ENCODE data around the gene GRID2.
"Not testable (repeated sequence)": the region's sequence is repeated elsewhere in the genome, so short reads cannot be mapped to it uniquely, and the experiment has no call there.

GRID2 gene

DNA sequence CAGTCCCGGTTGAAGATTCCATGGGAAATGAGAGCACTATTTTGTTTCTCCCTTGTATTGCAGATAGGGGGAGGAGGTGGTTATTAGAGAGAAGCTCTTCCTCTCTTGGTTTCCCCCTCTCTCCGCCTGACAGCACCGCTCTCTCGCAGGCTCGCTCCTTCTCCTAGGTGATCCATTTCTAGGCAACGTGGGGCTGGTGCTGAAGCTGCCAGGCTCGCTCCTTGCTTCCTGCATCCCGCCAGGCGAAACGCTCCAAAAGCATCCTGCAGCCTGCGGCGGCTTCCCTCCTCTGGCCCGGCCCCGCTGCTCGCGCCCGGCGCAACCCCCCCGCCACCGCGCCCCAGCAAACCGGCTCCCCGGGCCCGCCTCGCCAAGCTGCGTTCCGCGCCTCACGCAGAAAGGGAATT, at the start of gene GRID2:
Gene GRID2 (plus strand): TSS at position 346 of the 407 bp plus-strand sequence.
- DNase-seq: no peak

DNA sequence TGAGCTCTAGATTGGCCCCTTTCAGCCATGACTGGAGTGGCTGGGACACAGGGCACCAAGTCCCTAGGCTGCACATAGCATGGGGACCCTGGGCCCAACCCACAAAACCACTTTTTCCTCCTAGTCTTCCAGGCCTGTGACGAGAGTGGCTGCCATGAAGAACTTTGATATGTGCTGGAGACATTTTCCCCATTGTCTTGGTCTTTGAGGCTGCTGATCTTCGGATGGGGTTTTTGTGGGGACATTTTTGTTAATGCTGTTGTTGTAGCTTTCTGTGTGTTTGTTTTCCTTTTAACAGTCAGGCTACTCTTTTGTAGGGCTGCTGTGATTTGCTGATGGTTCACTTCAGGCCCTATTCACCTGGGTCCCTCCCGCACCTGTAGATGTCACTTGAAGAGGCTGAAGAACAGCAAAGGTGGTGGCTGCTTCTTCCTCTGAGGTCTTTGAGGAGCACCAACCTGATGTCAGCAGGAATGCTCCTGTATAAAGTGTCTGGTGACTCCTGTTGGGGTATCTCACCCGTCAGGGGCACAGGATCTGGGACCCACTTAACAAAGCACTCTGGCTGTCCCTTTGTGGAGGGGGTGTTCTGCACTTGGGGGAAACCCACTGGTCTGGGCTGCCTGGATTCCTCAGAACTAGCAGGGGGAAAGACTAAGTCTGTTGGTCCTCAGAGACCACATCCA, 49.6 kb upstream of the GRID2 start:
- no peak for DNase-seq

DNA sequence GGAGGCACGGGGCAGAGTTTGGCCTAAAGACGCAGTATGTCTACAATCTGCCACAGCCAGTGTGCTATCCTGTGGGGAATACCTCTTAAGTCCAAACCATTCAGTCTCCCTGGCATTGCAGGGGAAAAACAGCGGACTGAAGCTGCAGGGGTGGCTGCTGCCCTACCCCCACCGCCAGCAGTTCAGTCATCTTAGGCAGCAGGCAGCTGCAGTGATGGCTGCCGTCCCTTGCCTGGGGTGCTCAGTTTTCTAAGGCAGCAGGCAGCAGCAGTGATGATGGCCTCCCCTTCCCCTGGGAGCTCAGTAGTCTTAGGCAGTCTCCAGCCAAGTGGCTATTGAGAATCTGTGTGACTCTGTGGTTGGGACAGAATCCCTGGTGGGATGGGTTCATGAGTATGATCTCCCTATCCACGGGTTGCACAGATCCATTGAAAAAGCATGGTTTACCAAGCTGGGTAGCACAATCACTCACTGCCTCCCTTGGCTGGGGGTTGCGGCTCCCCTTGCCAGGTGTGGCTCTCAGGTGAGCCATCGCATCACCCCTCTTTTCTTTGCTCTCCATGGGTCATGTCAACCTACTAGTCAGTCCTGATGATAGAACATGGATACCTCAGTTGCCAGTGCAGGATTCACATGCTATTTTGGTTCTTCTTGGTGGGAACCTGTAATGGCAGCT, 48.9 kb upstream of the GRID2 start:
- no peak for DNase-seq

DNA sequence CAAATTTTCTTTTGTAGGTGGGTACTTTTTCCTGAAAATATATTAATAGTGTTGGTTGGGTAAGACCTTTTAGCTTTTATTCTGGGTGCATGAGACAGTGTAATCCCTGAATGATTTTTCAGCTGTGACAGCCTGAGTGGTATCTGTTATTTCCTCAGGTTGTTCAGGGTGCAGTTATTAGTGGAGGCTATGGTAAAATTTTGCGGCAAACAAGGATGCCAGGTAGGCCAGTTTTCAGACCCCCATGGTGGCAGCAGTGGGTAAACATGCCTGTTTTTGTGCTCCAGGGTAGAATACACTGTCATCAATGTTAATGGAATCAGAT, 47.9 kb upstream of the GRID2 start:
- DNase-seq: no peak

DNA sequence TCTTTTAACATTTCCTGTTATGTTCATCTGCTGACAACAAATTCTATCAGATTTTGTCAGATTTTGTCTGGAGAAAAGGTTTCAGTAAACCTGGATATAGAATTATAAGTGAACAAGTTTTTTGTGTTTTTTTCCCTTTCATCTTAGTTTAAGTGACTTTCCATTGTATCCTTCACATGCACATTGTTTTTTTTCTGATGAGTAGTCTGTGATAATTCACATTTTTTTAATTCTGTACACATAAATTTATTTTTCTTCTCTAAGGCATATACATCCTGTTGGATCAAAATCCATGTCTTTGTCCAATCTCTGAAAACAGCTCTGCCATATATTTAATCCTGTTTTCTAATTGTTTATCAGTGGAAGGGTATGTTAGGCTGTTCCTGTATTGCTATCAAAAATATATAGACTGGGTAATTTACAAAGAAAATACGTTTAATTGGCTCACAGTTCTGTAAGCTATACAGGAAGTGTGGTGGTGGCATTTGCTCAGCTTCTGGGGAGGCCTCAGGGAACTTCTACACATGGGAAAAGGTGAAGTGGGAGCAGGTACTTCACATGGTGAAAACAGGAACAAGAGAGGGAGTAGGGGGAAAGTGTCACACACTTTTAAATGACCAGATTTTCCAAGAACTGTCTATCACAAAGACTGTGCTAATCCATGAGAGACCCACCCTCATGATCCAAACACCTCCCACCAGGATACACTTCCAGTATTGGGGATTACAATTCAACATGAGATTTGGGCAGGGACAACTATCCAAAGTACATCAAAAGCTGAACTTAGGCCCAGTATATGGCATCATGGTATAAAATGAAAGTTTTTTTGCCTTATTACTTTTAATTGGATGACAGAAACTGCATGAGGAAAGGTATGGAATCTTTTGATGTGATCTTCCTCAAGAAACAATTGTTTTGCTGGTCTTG, 45.6 kb upstream of the GRID2 start:
- DNase-seq: no peak

DNA sequence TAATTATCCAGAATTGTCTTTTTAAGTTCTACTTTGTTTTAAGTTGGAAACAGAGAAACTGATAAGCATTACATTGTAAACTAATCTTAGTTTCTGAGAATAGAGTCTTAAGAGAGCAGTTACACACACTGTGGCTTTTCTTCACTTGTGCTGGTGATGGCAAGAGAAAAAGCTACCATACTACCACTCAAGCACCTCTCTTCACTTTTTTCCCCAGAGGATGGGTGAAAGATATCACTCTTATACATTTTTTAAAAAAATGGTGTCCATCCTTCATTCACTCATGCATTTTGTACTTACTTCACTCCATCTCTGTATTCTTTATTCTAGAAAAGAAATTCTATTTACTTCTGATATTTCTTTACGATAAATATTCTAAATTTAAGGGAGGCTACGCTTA, 42.5 kb upstream of the GRID2 start:
- DNase-seq: no peak

DNA sequence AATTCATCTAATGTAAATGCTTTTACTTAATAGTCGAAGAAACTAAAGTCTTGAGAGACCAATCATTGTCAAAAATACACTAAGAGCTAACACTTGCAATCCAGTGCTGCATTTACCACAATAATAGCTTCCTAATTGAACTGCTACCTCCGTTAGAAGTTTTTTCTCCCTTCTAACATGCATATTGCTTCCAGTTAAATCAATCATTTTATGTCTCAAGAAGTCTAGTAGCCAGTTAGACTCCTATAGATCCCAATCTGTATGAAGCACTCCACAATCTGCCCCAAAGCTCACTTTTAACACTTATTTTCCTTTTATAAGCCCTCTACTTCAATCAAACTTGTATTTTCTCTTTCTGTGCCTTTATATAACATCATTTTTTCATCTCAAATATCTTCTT, 41.4 kb upstream of the GRID2 start:
- DNase-seq: no peak

DNA sequence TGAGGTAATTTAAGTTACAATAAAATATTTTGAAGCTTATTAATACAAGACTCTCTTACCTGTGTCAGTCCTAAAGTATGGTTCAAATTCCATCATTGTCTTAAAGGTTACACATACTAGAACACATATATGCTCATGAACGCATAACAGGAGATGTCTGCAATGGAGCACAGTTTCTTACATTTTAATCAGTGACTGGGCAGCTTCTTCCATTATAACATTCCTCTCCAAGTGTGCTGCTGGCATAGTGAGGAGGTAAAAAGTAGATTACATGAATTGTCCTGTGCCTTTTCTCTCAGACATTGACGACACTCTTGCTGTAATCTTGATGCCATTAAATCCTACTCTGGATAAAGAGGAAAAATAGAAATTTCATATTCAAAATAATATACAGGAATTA, 40.8 kb upstream of the GRID2 start:
- no peak for DNase-seq

DNA sequence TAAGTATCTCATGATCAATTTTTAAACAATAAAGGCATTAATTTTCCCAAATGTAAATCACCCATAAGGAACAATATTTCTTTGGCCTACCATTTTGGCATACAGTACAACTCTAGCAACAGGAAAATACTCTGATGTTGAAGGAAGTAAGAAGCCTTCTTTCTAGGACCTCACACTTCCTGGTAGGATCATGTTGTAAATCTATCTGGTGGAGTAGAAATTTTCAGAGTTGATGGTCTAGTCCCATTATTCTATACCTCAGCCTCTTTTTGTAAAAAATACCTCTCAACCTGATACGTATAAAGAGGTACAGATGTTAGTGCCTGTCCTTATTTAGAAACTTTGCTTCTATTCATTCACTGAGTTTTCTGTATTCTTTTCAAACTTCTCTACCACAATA, 40.2 kb upstream of the GRID2 start:
- DNase-seq: no peak

DNA sequence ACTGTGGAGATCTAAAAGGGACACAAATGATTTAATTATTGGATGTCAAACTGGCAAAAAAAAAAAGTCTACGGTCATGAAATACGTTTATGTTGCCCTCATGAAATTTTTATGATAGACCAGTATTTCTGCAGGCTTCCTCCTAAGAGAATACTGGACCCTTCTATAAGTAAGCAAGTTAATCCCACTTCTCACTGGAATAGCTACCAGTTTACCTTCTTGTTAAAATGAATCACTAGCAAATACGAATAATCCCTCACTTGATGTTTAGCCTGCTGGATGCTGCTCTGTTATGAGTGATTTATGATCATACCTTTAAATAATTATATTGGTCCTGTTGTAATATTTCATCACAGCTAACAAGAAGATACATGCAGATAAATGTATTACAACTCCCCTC, 39.6 kb upstream of the GRID2 start:
- no peak for DNase-seq

DNA sequence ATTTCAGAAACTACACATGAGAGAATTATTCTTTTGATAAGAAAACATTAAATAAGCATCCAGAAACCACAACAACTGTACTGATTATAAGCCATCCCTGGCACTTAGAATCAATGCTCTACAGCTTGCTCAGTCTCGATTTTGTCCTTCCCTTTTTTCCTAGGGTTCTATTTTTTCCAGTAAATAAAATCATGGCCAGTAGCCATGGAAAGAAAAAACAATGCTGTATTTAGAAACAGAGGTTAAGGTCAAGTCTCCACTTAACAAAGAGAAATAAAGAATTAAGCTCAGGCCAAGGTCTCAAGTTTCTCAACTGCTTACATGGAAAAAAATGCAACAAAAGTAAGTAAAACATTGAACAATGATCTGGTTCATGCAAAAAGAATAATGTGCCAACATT, 38.7 kb upstream of the GRID2 start:
- no peak for DNase-seq

DNA sequence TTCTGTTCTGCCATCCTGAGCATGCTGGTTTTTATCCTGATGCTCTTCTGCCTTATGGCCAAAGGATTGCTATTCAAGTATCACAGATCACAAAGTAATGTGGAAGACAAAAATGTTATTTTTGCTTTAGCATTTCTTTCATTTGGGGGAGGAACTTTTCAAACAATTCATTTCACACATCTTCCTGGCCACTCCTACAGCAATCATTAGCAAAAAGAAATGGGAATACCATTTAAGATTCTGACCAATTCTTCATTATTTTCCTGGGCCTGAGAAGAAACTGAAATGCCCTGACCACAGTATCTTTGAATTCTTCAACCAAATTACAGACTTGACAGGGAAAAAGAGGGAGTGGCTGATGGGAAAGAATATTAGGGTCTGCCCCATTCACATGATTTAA, 38.0 kb upstream of the GRID2 start:
- DNase-seq: no peak

DNA sequence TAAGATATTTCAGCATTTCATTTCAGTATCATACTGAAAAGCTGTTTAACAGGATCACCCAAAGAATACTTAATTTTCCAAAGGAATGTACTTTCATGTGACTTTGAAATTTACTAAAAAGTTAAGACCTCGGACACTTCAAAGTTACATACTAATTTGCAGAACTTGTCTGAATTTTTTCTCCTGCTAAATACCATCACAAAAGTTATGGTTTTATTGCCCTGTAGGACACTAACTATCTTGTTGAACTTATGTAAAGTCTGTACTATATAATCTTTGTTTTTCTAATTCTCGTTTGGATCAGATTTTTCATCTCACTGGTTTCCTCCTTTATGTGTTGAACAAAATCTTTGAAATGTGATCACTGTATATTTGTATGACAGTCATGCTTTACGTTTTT, 37.2 kb upstream of the GRID2 start:
- DNase-seq: no peak

DNA sequence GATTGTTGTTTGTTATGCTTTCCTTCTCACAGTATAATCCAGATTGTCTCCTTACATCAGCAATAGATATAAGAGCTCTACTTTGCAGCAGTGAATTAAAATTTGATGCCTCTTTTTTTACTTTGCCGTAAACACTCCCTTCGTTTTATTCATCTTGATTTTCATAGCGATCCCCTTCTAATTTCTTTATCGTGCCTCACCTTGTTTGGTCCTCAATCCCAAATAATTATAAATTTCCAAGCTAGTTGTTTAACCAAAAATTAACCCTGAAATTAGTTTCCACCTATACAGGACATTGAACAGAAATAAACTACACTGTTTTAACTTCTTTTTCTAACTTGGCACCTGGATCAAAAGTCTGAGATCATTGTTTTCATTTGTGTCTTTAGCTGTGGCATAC, 35.1 kb upstream of the GRID2 start:
- DNase-seq: no peak

DNA sequence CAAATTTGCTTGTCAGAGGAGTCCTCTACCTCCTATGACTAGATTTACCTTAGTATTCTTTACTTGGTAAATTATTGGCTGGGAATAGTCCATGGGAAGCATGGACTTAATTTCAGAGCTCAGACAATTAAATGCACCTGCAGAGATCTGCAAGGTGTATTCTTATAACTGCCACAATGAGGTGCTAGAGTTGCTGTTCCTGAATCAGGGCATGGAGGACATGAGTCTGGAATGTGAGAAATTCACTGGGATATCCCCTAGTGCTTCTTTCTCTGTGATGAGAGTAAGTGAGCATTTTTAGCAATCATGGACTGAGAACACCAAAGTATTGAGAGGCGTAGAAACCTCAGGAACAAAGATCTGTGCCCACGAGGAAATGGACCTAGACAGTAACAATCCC, 32.9 kb upstream of the GRID2 start:
- no peak for DNase-seq

DNA sequence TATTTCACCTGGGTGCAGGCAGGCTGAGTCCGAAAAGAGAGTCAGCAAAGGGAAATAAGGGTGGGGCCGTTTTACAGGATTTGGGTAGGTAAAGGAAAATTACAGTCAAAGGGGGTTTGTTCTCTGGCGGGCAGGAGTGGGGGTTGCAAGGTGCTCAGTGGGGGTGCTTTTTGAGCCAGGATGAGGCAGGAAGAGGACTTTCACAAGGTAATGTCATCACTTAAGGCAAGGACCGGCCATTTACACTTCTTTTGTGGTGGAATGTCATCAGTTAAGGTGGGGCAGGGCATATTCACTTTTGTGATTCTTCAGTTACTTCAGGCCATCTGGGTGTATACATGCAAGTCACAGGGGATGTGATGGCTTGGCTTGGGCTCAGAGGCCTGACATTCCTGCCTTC, 32.2 kb upstream of the GRID2 start:
- not testable (repeated sequence) for DNase-seq

DNA sequence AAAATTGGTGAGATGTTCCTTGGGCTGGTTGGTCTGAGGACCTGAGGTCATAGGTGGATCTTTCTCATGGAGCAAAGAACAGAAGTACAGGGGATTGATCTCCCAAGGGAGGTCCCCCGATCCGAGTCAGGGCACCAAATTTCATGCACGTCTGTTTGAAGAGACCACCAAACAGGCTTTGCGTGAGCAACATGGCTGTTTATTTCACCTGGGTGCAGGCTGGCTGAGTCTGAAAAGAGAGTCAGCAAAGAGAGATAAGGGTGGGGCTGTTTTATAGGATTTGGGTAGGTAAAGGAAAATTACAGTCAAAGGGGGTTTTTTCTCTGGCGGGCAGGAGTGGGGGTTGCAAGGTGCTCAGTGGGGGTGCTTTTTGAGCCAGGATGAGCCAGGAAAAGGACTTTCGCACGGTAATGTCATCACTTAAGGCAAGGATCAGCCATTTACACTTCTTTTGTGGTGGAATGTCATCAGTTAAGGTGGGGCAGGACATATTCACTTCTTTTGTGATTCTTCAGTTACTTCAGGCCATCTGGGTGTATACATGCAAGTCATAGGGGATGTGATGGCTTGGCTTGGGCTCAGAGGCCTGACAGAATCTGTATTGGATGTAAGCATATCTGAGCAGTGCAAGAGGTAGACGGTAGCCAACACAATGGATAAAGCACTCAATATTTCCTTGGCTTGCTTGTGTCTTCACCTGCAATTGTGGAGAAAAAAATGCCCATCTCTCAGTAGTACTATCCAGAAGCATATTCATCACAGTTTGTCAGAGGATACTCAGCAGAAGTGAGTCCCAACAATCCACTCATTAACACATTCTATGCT, 26.5 kb upstream of the GRID2 start:
- not testable (repeated sequence) for DNase-seq

DNA sequence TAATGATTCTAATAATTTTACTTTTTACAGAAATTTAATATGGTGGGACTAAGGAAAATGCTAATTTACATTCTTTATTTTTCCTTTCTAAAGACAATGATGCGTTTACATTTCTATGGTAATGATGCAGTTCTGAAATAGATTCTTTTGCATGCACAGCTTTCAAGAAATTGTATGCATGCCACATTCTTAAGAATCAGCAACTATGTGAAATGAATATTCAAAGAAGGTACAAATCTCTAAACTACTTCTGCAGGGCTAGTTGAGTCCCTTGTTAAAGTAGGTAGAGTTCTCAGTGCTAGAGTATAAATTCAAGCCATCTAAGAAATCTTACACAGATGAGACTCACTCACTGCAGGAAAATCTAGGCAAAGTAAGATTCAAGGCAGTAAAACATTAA, 24.5 kb upstream of the GRID2 start:
- DNase-seq: no peak

DNA sequence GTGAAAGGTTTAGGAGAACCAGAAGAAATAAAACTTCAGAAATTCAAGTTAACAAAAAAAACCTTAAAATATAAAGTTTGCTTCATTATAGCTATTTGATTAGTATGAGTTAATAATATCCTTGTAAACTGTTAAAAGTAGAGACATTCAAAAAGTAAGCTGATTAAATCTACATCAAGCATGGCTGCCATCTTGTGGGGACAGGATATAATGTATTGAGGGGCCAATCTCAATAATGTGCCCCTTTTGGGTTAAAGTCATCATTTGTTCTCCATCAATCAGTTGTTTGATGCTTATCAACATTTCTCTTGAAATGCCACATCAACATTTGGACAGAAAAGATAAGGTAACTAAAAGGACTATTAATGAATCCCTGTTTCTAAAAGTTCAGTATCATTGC, 4.6 kb upstream of the GRID2 start:
- no peak for DNase-seq

DNA sequence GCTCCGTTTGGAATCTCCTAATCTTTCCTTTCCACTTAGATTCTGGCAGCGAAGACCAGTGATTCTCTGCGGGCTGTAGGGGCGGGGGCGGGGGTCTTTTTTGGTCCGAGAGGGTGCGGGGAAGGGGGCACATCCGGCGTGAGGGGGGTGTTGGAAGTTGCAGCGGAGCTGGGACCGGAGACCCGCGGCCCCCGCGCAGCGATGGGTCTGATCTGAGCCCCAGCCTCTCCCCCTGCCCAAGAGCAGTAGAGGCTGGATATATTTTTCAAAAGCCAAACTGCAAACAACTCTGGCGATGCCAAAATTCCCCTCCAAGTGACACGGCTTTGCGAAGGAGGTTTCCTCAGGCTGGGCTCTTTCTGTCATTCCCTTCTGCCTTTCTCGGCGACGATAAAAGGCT, 355 bp downstream of the GRID2 start:
- no peak for DNase-seq

DNA sequence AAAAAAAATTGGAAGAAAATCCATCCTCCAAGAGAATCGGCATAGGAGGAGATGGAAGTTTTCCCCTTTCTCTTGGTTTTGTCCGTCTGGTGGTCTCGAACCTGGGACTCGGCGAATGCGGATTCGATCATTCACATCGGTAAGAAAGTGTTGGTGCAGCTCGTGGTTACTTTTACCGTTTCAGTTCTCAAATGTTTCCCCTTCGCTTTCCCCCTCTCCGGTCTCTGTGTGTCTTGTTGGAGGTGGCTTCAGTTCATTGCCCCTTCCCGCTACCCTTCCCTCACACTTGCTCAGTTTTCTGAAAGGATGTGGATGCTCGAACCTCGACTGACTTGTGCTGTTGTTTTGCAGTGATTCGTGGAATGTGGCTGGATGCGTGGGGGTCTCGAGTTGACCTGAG, 840 bp downstream of the GRID2 start:
- no peak for DNase-seq

DNA sequence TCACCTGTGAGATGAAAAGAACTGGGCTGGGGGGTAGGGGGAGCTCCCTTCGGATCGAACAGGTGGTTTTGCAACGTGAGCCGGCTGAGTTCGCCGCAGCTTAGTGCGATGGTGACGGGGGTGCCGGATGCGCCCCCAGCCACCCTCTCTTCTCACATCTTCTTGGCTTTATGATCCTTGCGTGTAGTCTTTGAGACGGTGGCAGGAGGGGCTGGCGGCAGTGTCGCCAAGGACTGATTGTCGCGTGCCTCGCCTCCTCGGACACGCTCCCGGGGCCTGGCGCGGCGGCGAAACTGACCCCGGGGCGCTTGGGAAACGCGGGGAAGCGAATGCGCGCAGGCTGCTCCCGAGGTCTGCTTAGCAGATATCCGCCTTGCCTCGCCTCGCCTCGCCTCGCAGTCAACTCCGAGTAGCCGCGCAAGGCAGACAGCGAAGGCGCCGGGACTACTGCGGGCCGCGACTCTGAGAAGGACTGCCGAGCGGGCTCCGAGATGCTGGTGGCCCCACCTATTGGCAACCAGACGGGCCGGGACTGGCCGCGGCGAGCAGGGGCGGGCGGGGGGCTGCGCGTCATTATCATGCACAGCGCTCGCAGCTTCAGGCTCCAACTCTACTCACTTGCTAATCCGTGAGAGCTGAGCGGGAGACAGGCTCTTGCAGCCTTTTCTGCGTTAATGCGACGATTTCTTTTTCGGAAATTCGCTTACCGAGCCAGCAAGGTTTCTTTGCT, 1.5 kb downstream of the GRID2 start:
- DNase-seq: no peak
